HepG2 (cell line): ENCODE data around the gene MTHFD2L. TPM values are rescaled to one million over a fixed set of nuclear protein-coding genes. Genes with fewer than 3 reads are reported as not detected.

ENCODE experiments used
- FOXC1 ChIP-seq: sonication (generic); formaldehyde crosslinking; IDR thresholded peaks from 2 replicates; pipeline ENCODE4 v1.8.0; 2022; ENCODE audit warnings: mild to moderate bottlenecking, missing genetic modification reagents, borderline replicate concordance
- GATA4 ChIP-seq: sonication (generic); IDR thresholded peaks from 2 replicates; pipeline ENCODE4 v1.6.1; 2016; ENCODE audit warnings: antibody characterized with exemption, low read depth, borderline replicate concordance
- HMG20A ChIP-seq: IDR thresholded peaks from 2 replicates; pipeline ENCODE4 v1.6.1; 2016; ENCODE audit warnings: borderline replicate concordance
- HNF4A ChIP-seq: sonication (generic); formaldehyde crosslinking; IDR thresholded peaks from 2 replicates; pipeline ENCODE4 v1.4.0; 2020; ENCODE audit warnings: missing genetic modification reagents
- KAT2B ChIP-seq: fragments of 150-350 bp; IDR thresholded peaks from 2 replicates; pipeline ENCODE4 v1.6.1; 2014; ENCODE audit warnings: low read depth, low read length, borderline replicate concordance
- MAZ ChIP-seq, 2 experiments: sonication (generic) in 1 of 2; formaldehyde crosslinking in 1 of 2; IDR thresholded peaks; 2 replicates each; pipeline versions ENCODE4 v1.5.0 to v1.6.1; 2012 to 2020; ENCODE audit warnings: low read depth in 2 of 2, mild to moderate bottlenecking in 2 of 2, borderline replicate concordance in 1 of 2, improper control_type of control experiment in 1 of 2, low read length in 1 of 2, missing genetic modification reagents in 1 of 2, moderate library complexity in 1 of 2
- SAP130 ChIP-seq: IDR thresholded peaks from 2 replicates; pipeline ENCODE4 v1.6.1; 2016; ENCODE audit warnings: low read depth
- SETDB1 ChIP-seq: sonication (generic); formaldehyde crosslinking; IDR thresholded peaks from 2 replicates; pipeline ENCODE4 v1.5.1; 2020; ENCODE audit warnings: missing genetic modification reagents, mild to moderate bottlenecking, borderline replicate concordance
- SYNCRIP ChIP-seq: fragments of 200-400 bp; formaldehyde crosslinking; IDR thresholded peaks from 2 replicates; pipeline ENCODE4 v1.6.1; 2018; ENCODE audit warnings: mild to moderate bottlenecking, low read depth, low read length; ENCODE audit not compliant: insufficient read depth
- TRIM24 ChIP-seq: sonication (generic); formaldehyde crosslinking; IDR thresholded peaks from 2 replicates; pipeline ENCODE4 v1.8.0; 2022; ENCODE audit warnings: mild to moderate bottlenecking, missing genetic modification reagents
- ZNF251 ChIP-seq: sonication (generic); formaldehyde crosslinking; IDR thresholded peaks from 2 replicates; pipeline ENCODE4 v1.9.0; 2021; ENCODE audit warnings: mild to moderate bottlenecking, missing genetic modification reagents
- ZNF460 ChIP-seq: sonication (generic); formaldehyde crosslinking; IDR thresholded peaks from 2 replicates; pipeline ENCODE4 v1.5.1; 2020; ENCODE audit warnings: missing genetic modification reagents, mild to moderate bottlenecking, borderline replicate concordance
- ZNF563 ChIP-seq: sonication (generic); formaldehyde crosslinking; IDR thresholded peaks from 2 replicates; pipeline ENCODE4 v1.8.0; 2022; ENCODE audit warnings: mild to moderate bottlenecking, moderate library complexity, missing genetic modification reagents
- ZNF564 ChIP-seq: sonication (generic); formaldehyde crosslinking; IDR thresholded peaks from 2 replicates; pipeline ENCODE4 v1.8.1; 2023; ENCODE audit warnings: mild to moderate bottlenecking, missing genetic modification reagents
- polyA plus RNA-seq, 8 experiments: library from polyadenylated mRNA; depleted of rRNA in 3 of 8; stranded (reverse) in 7 of 8; unstranded in 1 of 8; fragments of >200 nt; fragmentation: Illumina TruSeq in 4 of 8; extraction: Trizol in 4 of 8; gene quantifications; 2 replicates each; pipeline versions ENCODE4 v1.2.1 to v1.2.3, GENCODE V29; 2011 to 2016; ENCODE audit warnings: low read depth in 4 of 8, missing spikeins in 1 of 8, mixed read lengths in 1 of 8; ENCODE audit not compliant: insufficient read depth in 1 of 8
- total RNA-seq, 5 experiments: library from RNA; depleted of rRNA; stranded (reverse); fragments of >200 nt; fragmentation: Illumina TruSeq; extraction: Trizol; gene quantifications; 2 replicates each; pipeline ENCODE4 v1.2.3, GENCODE V29; 2016; ENCODE audit warnings: low read depth in 1 of 5
- TF ChIP-seq, protein P1 (sequence below): sonication (generic); formaldehyde crosslinking; IDR thresholded peaks from 2 replicates; pipeline ENCODE4 v1.5.1; 2020; ENCODE audit warnings: missing genetic modification reagents, mild to moderate bottlenecking, borderline replicate concordance
- TF ChIP-seq, protein P2 (sequence below): sonication (generic); formaldehyde crosslinking; IDR thresholded peaks from 2 replicates; pipeline ENCODE4 v1.5.0; 2020; ENCODE audit warnings: mild to moderate bottlenecking, missing genetic modification reagents
- TF ChIP-seq, protein P3 (sequence below): sonication (generic); formaldehyde crosslinking; IDR thresholded peaks from 2 replicates; pipeline ENCODE4 v1.5.0; 2020; ENCODE audit warnings: mild to moderate bottlenecking, missing genetic modification reagents
- TF ChIP-seq, protein P4 (sequence below): sonication (generic); formaldehyde crosslinking; IDR thresholded peaks from 2 replicates; pipeline ENCODE4 v1.8.0; 2022; ENCODE audit warnings: mild to moderate bottlenecking, missing genetic modification reagents; ENCODE audit not compliant: insufficient replicate concordance

Gene MTHFD2L
- total and polyA plus RNA-seq, 2 of the 13 experiments (the other 11 are each of a cell fraction or from before 2014, with no cell fraction given), result 10.5 to 14.9 TPM

DNA sequence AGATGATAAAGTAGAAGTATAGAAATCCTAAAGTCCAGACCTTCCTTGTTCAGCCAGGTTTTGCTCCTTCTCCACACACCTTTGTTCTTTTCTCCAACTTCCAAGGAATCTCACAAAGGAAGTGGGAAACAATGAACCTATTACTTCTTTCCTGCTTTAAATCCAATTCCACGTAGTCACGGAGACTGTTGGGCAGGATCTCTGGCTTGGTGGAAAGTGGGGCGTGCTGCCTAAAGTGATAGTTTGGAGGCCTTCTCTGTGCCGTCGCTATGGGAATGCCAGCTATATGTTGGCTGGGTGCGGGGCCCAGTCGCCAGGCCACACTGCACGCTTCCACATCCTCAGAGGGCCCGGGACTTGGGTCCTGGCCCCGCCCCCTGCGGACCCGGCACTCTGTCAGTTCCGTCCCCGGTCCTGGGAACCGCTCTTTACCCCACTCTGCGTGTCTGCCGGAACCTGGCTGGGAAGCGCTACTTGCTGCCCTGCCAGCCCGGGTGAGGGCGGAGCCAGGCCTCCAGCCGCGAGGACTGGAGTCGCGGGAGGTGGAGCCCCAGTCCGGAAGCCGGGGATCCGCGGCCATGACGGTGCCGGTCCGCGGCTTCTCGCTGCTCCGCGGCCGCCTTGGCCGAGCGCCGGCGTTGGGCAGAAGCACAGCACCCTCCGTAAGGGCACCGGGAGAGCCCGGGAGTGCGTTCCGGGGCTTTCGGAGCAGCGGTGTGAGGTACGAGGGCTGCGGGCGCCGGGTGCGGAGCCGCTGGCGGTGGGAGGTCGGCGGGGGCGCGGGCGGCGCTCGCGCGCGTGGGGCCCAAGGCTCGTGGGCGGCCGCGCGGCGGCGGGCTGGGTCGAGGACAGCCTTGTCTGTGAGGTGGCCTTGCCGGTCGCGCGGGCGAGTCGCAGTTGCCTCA lies at the start of gene MTHFD2L (continued):
- TF ChIP-seq, protein P1, sequence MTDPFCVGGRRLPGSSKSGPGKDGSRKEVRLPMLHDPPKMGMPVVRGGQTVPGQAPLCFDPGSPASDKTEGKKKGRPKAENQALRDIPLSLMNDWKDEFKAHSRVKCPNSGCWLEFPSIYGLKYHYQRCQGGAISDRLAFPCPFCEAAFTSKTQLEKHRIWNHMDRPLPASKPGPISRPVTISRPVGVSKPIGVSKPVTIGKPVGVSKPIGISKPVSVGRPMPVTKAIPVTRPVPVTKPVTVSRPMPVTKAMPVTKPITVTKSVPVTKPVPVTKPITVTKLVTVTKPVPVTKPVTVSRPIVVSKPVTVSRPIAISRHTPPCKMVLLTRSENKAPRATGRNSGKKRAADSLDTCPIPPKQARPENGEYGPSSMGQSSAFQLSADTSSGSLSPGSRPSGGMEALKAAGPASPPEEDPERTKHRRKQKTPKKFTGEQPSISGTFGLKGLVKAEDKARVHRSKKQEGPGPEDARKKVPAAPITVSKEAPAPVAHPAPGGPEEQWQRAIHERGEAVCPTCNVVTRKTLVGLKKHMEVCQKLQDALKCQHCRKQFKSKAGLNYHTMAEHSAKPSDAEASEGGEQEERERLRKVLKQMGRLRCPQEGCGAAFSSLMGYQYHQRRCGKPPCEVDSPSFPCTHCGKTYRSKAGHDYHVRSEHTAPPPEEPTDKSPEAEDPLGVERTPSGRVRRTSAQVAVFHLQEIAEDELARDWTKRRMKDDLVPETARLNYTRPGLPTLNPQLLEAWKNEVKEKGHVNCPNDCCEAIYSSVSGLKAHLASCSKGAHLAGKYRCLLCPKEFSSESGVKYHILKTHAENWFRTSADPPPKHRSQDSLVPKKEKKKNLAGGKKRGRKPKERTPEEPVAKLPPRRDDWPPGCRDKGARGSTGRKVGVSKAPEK (CRISPR knock-in tag), result no peak
- TF ChIP-seq ZNF251 (CRISPR knock-in tag), result no peak
- peak; percentile 61; the same call in 1 of the 2 replicates for TF ChIP-seq ZNF564 (CRISPR knock-in tag)
- TF ChIP-seq FOXC1 (CRISPR knock-in tag), result 0 out of 2 replicates have a peak, but pooled peaks have one; percentile 34
- no peak; the same call in 1 of the 2 replicates for TF ChIP-seq ZNF460 (CRISPR knock-in tag)
- TF ChIP-seq, protein P2, sequence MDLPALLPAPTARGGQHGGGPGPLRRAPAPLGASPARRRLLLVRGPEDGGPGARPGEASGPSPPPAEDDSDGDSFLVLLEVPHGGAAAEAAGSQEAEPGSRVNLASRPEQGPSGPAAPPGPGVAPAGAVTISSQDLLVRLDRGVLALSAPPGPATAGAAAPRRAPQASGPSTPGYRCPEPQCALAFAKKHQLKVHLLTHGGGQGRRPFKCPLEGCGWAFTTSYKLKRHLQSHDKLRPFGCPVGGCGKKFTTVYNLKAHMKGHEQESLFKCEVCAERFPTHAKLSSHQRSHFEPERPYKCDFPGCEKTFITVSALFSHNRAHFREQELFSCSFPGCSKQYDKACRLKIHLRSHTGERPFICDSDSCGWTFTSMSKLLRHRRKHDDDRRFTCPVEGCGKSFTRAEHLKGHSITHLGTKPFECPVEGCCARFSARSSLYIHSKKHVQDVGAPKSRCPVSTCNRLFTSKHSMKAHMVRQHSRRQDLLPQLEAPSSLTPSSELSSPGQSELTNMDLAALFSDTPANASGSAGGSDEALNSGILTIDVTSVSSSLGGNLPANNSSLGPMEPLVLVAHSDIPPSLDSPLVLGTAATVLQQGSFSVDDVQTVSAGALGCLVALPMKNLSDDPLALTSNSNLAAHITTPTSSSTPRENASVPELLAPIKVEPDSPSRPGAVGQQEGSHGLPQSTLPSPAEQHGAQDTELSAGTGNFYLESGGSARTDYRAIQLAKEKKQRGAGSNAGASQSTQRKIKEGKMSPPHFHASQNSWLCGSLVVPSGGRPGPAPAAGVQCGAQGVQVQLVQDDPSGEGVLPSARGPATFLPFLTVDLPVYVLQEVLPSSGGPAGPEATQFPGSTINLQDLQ (CRISPR knock-in tag), result peak; percentile 56; the same call in 1 of the 2 replicates
- no peak for TF ChIP-seq MAZ (IDR thresholded peaks at IDR 0.05; ENCODE audit: borderline replicate concordance, low read depth, low read length)
- peak; percentile 81 for TF ChIP-seq MAZ (CRISPR knock-in tag; IDR thresholded peaks at IDR 0.05; ENCODE audit: low read depth)
- peak; percentile 83 for TF ChIP-seq SAP130 (CRISPR knock-in tag)
- TF ChIP-seq GATA4, result peak; percentile 20; the same call in 1 of the 2 replicates
- TF ChIP-seq, protein P3, sequence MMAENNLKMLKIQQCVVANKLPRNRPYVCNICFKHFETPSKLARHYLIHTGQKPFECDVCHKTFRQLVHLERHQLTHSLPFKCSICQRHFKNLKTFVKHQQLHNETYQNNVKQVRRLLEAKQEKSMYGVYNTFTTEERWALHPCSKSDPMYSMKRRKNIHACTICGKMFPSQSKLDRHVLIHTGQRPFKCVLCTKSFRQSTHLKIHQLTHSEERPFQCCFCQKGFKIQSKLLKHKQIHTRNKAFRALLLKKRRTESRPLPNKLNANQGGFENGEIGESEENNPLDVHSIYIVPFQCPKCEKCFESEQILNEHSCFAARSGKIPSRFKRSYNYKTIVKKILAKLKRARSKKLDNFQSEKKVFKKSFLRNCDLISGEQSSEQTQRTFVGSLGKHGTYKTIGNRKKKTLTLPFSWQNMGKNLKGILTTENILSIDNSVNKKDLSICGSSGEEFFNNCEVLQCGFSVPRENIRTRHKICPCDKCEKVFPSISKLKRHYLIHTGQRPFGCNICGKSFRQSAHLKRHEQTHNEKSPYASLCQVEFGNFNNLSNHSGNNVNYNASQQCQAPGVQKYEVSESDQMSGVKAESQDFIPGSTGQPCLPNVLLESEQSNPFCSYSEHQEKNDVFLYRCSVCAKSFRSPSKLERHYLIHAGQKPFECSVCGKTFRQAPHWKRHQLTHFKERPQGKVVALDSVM (CRISPR knock-in tag), result peak; percentile 64
- TF ChIP-seq ZNF563, result peak; percentile 79; the same call in 1 of the 2 replicates
- no peak for TF ChIP-seq SYNCRIP
- TF ChIP-seq TRIM24, result no peak
- no peak for TF ChIP-seq KAT2B
- TF ChIP-seq HMG20A (CRISPR knock-in tag), result peak; percentile 33; the same call in 1 of the 2 replicates
- TF ChIP-seq HNF4A (CRISPR knock-in tag), result 0 out of 2 replicates have a peak, but pooled peaks have one; percentile 29
- no peak for TF ChIP-seq SETDB1 (CRISPR knock-in tag)
- TF ChIP-seq, protein P4, sequence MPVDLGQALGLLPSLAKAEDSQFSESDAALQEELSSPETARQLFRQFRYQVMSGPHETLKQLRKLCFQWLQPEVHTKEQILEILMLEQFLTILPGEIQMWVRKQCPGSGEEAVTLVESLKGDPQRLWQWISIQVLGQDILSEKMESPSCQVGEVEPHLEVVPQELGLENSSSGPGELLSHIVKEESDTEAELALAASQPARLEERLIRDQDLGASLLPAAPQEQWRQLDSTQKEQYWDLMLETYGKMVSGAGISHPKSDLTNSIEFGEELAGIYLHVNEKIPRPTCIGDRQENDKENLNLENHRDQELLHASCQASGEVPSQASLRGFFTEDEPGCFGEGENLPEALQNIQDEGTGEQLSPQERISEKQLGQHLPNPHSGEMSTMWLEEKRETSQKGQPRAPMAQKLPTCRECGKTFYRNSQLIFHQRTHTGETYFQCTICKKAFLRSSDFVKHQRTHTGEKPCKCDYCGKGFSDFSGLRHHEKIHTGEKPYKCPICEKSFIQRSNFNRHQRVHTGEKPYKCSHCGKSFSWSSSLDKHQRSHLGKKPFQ (CRISPR knock-in tag), result no peak
